ENCODE data around the gene RANBP9. TPM values are rescaled to one million over a fixed set of nuclear protein-coding genes. Genes with fewer than 3 reads are reported as not detected.
A peak's percentile ranks its signal among the peaks of the same experiment; 100 is the strongest.

Gene RANBP9
- total and polyA plus RNA-seq, 2 of the 13 experiments (the other 11 are each of a cell fraction or from before 2014, with no cell fraction given), result 26.6 to 30.6 TPM

DNA sequence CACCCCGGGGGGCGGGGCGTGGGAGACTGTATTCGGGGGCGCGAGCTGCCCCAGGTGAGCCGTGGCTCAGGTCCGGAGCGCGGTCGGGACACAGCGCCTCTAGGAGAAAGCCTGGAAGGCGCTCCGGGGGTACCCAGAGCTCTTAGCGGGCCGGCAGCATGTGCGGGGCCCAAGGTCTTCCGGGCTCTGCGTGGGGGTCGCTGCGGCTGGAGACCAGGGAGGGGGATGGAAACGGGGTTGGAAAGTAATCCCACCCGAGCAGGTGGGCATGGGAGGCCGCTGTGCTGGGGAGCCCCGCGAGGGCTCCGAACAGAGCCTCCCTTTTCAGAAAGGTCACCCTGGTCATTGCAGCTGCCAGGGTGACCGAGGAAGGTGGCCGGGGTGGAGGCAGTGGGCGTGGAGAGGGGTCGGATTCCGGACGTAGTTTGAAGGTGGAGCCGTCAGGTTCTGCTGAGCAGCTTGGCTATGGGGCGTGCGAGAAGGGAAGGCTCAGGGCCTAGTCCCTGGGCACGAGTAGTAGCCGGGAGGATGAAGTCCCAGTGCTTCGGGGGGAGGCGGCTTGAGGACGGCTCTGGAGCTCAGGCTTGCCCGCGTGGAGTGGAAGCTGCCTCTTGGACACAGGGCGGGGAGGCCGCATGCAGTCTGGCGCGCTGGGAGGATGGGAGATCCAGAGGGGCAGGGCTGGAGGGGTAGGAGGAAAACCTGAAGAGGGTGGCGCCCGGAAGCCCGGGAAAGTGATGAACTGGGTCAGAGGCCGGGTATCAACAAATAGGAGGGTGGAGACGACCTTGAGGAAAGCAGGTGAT is 136.9 kb downstream of the RANBP9 start, which contains the start of gene SIRT5 (continued):
- TF ChIP-seq, protein P1, sequence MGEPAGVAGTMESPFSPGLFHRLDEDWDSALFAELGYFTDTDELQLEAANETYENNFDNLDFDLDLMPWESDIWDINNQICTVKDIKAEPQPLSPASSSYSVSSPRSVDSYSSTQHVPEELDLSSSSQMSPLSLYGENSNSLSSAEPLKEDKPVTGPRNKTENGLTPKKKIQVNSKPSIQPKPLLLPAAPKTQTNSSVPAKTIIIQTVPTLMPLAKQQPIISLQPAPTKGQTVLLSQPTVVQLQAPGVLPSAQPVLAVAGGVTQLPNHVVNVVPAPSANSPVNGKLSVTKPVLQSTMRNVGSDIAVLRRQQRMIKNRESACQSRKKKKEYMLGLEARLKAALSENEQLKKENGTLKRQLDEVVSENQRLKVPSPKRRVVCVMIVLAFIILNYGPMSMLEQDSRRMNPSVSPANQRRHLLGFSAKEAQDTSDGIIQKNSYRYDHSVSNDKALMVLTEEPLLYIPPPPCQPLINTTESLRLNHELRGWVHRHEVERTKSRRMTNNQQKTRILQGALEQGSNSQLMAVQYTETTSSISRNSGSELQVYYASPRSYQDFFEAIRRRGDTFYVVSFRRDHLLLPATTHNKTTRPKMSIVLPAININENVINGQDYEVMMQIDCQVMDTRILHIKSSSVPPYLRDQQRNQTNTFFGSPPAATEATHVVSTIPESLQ (CRISPR knock-in tag; conservative IDR thresholded peaks at IDR 0.05), result peak; percentile 67; the same call in 1 of the 2 replicates
- TF ChIP-seq HIVEP1 (CRISPR knock-in tag; IDR thresholded peaks at IDR 0.05), result peak; percentile 91
- peak; percentile 79 for TF ChIP-seq ZNF639 (CRISPR knock-in tag; conservative IDR thresholded peaks at IDR 0.05)
- TF ChIP-seq HCFC1 (IDR thresholded peaks at IDR 0.05; ENCODE audit: low read depth, low read length), result 0 out of 2 replicates have a peak, but pooled peaks have one; percentile 25
- TF ChIP-seq HES4 (CRISPR knock-in tag; IDR thresholded peaks at IDR 0.05; ENCODE audit: borderline replicate concordance), result peak; percentile 23; the same call in 1 of the 2 replicates
- no peak for TF ChIP-seq ZNF33A (CRISPR knock-in tag; IDR thresholded peaks at IDR 0.05; ENCODE audit: borderline replicate concordance)
- TF ChIP-seq, protein P2, sequence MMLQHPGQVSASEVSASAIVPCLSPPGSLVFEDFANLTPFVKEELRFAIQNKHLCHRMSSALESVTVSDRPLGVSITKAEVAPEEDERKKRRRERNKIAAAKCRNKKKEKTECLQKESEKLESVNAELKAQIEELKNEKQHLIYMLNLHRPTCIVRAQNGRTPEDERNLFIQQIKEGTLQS (CRISPR knock-in tag; IDR thresholded peaks at IDR 0.05), result peak; percentile 9; the same call in 1 of the 2 replicates
- TF ChIP-seq, protein P3, sequence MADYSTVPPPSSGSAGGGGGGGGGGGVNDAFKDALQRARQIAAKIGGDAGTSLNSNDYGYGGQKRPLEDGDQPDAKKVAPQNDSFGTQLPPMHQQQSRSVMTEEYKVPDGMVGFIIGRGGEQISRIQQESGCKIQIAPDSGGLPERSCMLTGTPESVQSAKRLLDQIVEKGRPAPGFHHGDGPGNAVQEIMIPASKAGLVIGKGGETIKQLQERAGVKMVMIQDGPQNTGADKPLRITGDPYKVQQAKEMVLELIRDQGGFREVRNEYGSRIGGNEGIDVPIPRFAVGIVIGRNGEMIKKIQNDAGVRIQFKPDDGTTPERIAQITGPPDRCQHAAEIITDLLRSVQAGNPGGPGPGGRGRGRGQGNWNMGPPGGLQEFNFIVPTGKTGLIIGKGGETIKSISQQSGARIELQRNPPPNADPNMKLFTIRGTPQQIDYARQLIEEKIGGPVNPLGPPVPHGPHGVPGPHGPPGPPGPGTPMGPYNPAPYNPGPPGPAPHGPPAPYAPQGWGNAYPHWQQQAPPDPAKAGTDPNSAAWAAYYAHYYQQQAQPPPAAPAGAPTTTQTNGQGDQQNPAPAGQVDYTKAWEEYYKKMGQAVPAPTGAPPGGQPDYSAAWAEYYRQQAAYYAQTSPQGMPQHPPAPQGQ (CRISPR knock-in tag; IDR thresholded peaks at IDR 0.05; ENCODE audit: borderline replicate concordance), result no peak
- peak; percentile 65; the same call in 1 of the 2 replicates for TF ChIP-seq ZBTB34 (CRISPR knock-in tag; IDR thresholded peaks at IDR 0.05)
- TF ChIP-seq TBL1XR1 (IDR thresholded peaks at IDR 0.05; ENCODE audit: borderline replicate concordance, low read length, partially characterized antibody), result peak; percentile 46
- TF ChIP-seq, protein P4, sequence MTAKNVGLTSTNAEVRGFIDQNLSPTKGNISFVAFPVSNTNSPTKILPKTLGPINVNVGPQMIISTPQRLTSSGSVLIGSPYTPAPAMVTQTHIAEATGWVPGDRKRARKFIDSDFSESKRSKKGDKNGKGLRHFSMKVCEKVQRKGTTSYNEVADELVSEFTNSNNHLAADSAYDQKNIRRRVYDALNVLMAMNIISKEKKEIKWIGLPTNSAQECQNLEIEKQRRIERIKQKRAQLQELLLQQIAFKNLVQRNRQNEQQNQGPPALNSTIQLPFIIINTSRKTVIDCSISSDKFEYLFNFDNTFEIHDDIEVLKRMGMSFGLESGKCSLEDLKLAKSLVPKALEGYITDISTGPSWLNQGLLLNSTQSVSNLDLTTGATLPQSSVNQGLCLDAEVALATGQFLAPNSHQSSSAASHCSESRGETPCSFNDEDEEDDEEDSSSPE (CRISPR knock-in tag; IDR thresholded peaks at IDR 0.05), result peak; percentile 81
- peak; percentile 94; the same call in 1 of the 2 replicates for TF ChIP-seq ZNF782 (CRISPR knock-in tag; IDR thresholded peaks at IDR 0.05; ENCODE audit: borderline replicate concordance)
- TF ChIP-seq ELF1 (CRISPR knock-in tag; IDR thresholded peaks at IDR 0.05), result peak; percentile 61
- no peak for TF ChIP-seq MBD4 (IDR thresholded peaks at IDR 0.05; ENCODE audit: borderline replicate concordance, low read length)
- TF ChIP-seq, protein P5, sequence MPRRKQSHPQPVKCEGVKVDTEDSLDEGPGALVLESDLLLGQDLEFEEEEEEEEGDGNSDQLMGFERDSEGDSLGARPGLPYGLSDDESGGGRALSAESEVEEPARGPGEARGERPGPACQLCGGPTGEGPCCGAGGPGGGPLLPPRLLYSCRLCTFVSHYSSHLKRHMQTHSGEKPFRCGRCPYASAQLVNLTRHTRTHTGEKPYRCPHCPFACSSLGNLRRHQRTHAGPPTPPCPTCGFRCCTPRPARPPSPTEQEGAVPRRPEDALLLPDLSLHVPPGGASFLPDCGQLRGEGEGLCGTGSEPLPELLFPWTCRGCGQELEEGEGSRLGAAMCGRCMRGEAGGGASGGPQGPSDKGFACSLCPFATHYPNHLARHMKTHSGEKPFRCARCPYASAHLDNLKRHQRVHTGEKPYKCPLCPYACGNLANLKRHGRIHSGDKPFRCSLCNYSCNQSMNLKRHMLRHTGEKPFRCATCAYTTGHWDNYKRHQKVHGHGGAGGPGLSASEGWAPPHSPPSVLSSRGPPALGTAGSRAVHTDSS (CRISPR knock-in tag; conservative IDR thresholded peaks at IDR 0.05), result 0 out of 2 replicates have a peak, but pooled peaks have one; percentile 4
